ENCODE data around the gene GOLGA7B.

Gene GOLGA7B

DNA sequence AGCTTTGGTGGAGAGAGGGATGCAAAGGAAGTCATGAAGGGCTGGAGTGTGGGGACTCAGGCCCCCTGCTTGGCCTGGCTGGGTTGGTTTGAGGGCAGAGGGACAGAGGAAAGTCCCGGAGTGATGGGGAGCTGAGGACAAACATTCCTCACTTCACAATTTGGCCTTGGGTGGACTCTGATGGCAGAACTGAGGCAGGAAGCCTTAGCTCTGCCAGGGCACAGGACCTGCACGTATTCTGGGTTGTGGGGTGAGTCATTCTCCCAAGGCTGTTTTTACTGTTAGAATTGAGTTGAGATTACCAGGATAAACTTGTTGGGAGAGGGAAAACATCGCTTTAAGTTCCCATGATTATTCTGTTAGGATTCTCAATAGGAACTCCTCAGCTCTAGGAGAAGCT is 2.6 kb downstream of the GOLGA7B start:
- peaks cover 4% of the 10 kb centered on the region for H3K4me1 ChIP-seq (ENCODE audit: control insufficient read depth, low read length)
- H3K4me2 ChIP-seq (ENCODE audit: low read length): no peak overlapping the region
- H3K9me2 ChIP-seq (replicated peaks; ENCODE audit: control insufficient read depth, low read length): no peaks in the 10 kb centered on the region
- H3K4me3 ChIP-seq (ENCODE audit: low read length): no peak overlapping the region
- H4K20me1 ChIP-seq (ENCODE audit: control insufficient read depth, insufficient read depth, low read depth, low read length): no peaks in the 10 kb centered on the region
- TF ChIP-seq EZH2phosphoT487 (IDR thresholded peaks at IDR 0.05; ENCODE audit: borderline replicate concordance, low read length) (no peak), CTCF (IDR thresholded peaks at IDR 0.05; ENCODE audit: low read depth, low read length, poor library complexity, severe bottlenecking) (no peak)
- H3F3A ChIP-seq (ENCODE audit: control insufficient read depth, insufficient read depth): no peaks in the 10 kb centered on the region
- no peaks in the 10 kb centered on the region for H3K79me2 ChIP-seq (ENCODE audit: control insufficient read depth, low read length)
- H3K36me3 ChIP-seq (ENCODE audit: control insufficient read depth, low read length): no peaks in the 10 kb centered on the region
- no peaks in the 10 kb centered on the region for H3K9me3 ChIP-seq (ENCODE audit: control insufficient read depth, insufficient read depth, low read length)
- no peak overlapping the region for H3K27ac ChIP-seq (ENCODE audit: low read depth, low read length)
- peaks cover 50% of the 10 kb centered on the region for H3K27me3 ChIP-seq (ENCODE audit: control insufficient read depth, low read length)

DNA sequence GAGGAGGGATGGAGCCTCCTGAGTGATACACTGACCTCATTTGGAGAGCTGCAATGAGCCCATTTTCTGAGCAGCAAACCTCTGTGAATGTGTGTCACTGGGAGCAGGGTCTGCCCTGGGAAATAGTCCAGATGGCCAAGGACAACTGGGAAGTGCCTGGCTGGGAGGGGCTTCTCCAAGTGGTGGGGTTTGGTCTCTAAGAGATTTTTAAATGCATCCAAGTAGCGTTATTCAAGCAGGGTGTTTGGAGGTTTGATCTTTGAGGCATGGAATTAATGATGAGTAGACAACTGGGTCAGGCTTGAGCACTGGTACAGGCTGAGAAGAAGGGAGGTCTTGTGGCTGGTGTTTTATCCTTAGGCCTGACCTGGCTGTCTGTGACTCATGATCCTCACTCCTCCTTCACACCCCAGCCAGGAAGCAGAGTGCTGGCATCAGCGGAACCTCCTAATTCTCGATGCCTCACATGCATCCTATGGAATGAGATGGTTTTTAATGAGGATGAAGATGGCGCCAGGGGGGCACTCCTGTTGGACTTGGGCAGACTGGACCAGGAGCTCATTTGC is 3.3 kb downstream of the GOLGA7B start:
- Histone ChIP-seq H3K36me3 (ENCODE audit: control insufficient read depth, low read length) (no peaks in the 10 kb centered on the region), H3K79me2 (ENCODE audit: control insufficient read depth, low read length) (no peaks in the 10 kb centered on the region), H3K4me2 (ENCODE audit: low read length) (no peak overlapping the region), H3K9me3 (ENCODE audit: control insufficient read depth, insufficient read depth, low read length) (no peaks in the 10 kb centered on the region), H3K9me2 (replicated peaks; ENCODE audit: control insufficient read depth, low read length) (no peaks in the 10 kb centered on the region), H4K20me1 (ENCODE audit: control insufficient read depth, insufficient read depth, low read depth, low read length) (no peaks in the 10 kb centered on the region), H3K27ac (ENCODE audit: low read depth, low read length) (no peak overlapping the region), H3K27me3 (ENCODE audit: control insufficient read depth, low read length) (peaks cover 52% of the 10 kb centered on the region), H3K4me3 (ENCODE audit: low read length) (no peak overlapping the region), H3K4me1 (ENCODE audit: control insufficient read depth, low read length) (peaks cover 4% of the 10 kb centered on the region), H3F3A (ENCODE audit: control insufficient read depth, insufficient read depth) (no peaks in the 10 kb centered on the region)
- no peak for TF ChIP-seq CTCF (IDR thresholded peaks at IDR 0.05; ENCODE audit: low read depth, low read length, poor library complexity, severe bottlenecking)
- TF ChIP-seq EZH2phosphoT487 (IDR thresholded peaks at IDR 0.05; ENCODE audit: borderline replicate concordance, low read length): no peak

DNA sequence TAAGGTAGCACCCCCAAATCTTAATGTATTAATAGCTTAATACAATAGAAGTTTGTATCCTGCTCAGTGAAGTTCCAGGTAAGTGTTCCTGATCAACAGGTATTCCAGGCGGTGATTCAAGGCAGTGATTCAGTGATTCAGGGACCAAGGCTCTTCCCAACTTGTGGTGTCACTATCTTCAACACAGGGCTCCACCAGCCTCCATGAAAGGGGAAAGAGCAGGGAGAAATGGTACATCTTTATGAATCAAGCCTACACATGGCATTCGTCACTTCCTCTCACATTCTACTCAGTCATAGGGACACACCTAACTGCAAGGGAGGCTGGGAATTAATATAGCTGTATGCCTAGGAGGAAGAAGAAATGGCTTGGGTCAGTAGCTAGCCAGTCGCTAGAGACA is 5.1 kb downstream of the GOLGA7B start:
- TF ChIP-seq EZH2phosphoT487 (IDR thresholded peaks at IDR 0.05; ENCODE audit: borderline replicate concordance, low read length) (no peak), CTCF (IDR thresholded peaks at IDR 0.05; ENCODE audit: low read depth, low read length, poor library complexity, severe bottlenecking) (no peak)
- H3K9me2 ChIP-seq (replicated peaks; ENCODE audit: control insufficient read depth, low read length): no peaks in the 10 kb centered on the region
- H3K27ac ChIP-seq (ENCODE audit: low read depth, low read length): no peak overlapping the region
- no peaks in the 10 kb centered on the region for H4K20me1 ChIP-seq (ENCODE audit: control insufficient read depth, insufficient read depth, low read depth, low read length)
- H3F3A ChIP-seq (ENCODE audit: control insufficient read depth, insufficient read depth): no peaks in the 10 kb centered on the region
- no peak overlapping the region for H3K4me3 ChIP-seq (ENCODE audit: low read length)
- no peak overlapping the region for H3K4me2 ChIP-seq (ENCODE audit: low read length)
- H3K27me3 ChIP-seq (ENCODE audit: control insufficient read depth, low read length): peaks cover 52% of the 10 kb centered on the region
- no peaks in the 10 kb centered on the region for H3K36me3 ChIP-seq (ENCODE audit: control insufficient read depth, low read length)
- H3K9me3 ChIP-seq (ENCODE audit: control insufficient read depth, insufficient read depth, low read length): no peaks in the 10 kb centered on the region
- no peaks in the 10 kb centered on the region for H3K79me2 ChIP-seq (ENCODE audit: control insufficient read depth, low read length)
- no peaks in the 10 kb centered on the region for H3K4me1 ChIP-seq (ENCODE audit: control insufficient read depth, low read length)

Measured in DOHH2 (cell line).